SK-MEL-5 (cell line): ENCODE results near the gene MCTP2. TPM values are rescaled to one million over a fixed set of nuclear protein-coding genes. Genes with fewer than 3 reads are reported as not detected.

Experiments
- DNase-seq: peaks from one replicate; pipeline ENCODE4 v3.0.0-alpha.2; 2016; ENCODE audit warnings: low read depth, low spot score
- in situ Hi-C: cut with HindIII; loops from 2 replicates; pipeline ENCODE4 v1.10.0; 2016; ENCODE audit warnings: low sequenced_read_pairs, high pct_unique_total_duplicates, low pct_unique_long_range_greater_than_20kb
- total RNA-seq: library from RNA; depleted of rRNA; stranded (reverse); fragments of >200 nt; shearing (Covaris generic); gene quantifications from 2 replicates; pipeline ENCODE4 v1.2.3, GENCODE V29; 2014

Gene MCTP2
- total RNA-seq, 1 experiment from 2014 or later = 18.3 TPM

GRCh38 chr15:94317211-94317610 is 85.8 kb downstream of the MCTP2 start:
- in situ Hi-C loops = no loop called here
- no peak for DNase-seq

- in situ Hi-C loops = no loop called here
Observed at GRCh38 chr15:94322141-94322540, 90.8 kb downstream of the MCTP2 start.

GRCh38 chr15:94323076-94323475 is 91.7 kb downstream of the MCTP2 start:
- no peak for DNase-seq

More at GRCh38 chr15:94322141-94322540, 90.8 kb downstream of the MCTP2 start:
- DNase-seq = no peak

GRCh38 chr15:94324117-94324826 is 92.9 kb downstream of the MCTP2 start:
- peak; percentile 80 for DNase-seq
- in situ Hi-C loops = no loop called here

More at GRCh38 chr15:94323076-94323475, 91.7 kb downstream of the MCTP2 start:
- in situ Hi-C loops = no loop called here

GRCh38 chr15:94324835-94325767 is 93.7 kb downstream of the MCTP2 start:
- in situ Hi-C loops = loop anchor here (25.0 kb wide), 1 partner anchor 163 kb away; no protein-coding TSS in a partner anchor
- no peak for DNase-seq

- in situ Hi-C loops = loop anchor here (25.0 kb wide), 1 partner anchor 165 kb away; no protein-coding TSS in a partner anchor
- peak; percentile 69 for DNase-seq
Observed at GRCh38 chr15:94327356-94327936, 96.1 kb downstream of the MCTP2 start.

GRCh38 chr15:94331731-94332130 is 100.4 kb downstream of the MCTP2 start:
- in situ Hi-C loops = loop anchor here (25.0 kb wide), 1 partner anchor 169 kb away; no protein-coding TSS in a partner anchor
- DNase-seq = no peak

GRCh38 chr15:94335616-94336015 is 104.3 kb downstream of the MCTP2 start:
- no peak for DNase-seq
- in situ Hi-C loops = loop anchor here (25.0 kb wide), 1 partner anchor 173 kb away; no protein-coding TSS in a partner anchor

GRCh38 chr15:94336817-94337467 is 105.6 kb downstream of the MCTP2 start:
- in situ Hi-C loops = loop anchor here (25.0 kb wide), 1 partner anchor 175 kb away; no protein-coding TSS in a partner anchor
- no peak for DNase-seq

- DNase-seq = no peak
- in situ Hi-C loops = loop anchor here (25.0 kb wide), 1 partner anchor 176 kb away; no protein-coding TSS in a partner anchor
Observed at GRCh38 chr15:94338243-94338846, 107.0 kb downstream of the MCTP2 start.

GRCh38 chr15:94346282-94346681 is 114.9 kb downstream of the MCTP2 start:
- peak; percentile 68 for DNase-seq
- in situ Hi-C loops = loop anchor here (25.0 kb wide), 1 partner anchor 184 kb away; no protein-coding TSS in a partner anchor

- no peak for DNase-seq
- in situ Hi-C loops = loop anchor here (25.0 kb wide), 1 partner anchor 186 kb away; no protein-coding TSS in a partner anchor
Observed at GRCh38 chr15:94348084-94348483, 116.7 kb downstream of the MCTP2 start.

- no peak for DNase-seq
- in situ Hi-C loops = no loop called here
Observed at GRCh38 chr15:94351031-94351535, 119.7 kb downstream of the MCTP2 start.

GRCh38 chr15:94352636-94353487 is 121.5 kb downstream of the MCTP2 start:
- in situ Hi-C loops = no loop called here
- no peak for DNase-seq

GRCh38 chr15:94353488-94353820 is 122.1 kb downstream of the MCTP2 start:
- in situ Hi-C loops = no loop called here
- no peak for DNase-seq

- no peak for DNase-seq
- in situ Hi-C loops = no loop called here
Observed at GRCh38 chr15:94354655-94355054, 123.3 kb downstream of the MCTP2 start.
